Midbrain (tissue), 1 donor: ENCODE data around the gene ELOVL3.
"Not testable (repeated sequence)": the region's sequence is repeated elsewhere in the genome, so short reads cannot be mapped to it uniquely, and the experiment has no call there.

Experiments used
- DNase-seq: peaks from one replicate; lab custom pipeline; 2025; lab: John Stamatoyannopoulos, UW

The ELOVL3 gene

GRCh38 chr10:102227050-102227449 lies 951 bp downstream of the ELOVL3 start:
- DNase-seq = no peak

GRCh38 chr10:102229810-102230263 lies 3.7 kb downstream of the ELOVL3 start:
- peak; percentile 78 for DNase-seq

GRCh38 chr10:102230264-102230860 lies 4.3 kb downstream of the ELOVL3 start:
- DNase-seq = no peak

- no peak for DNase-seq
These were observed 4.8 kb downstream of the ELOVL3 start for GRCh38 chr10:102230861-102231356.

GRCh38 chr10:102231357-102232318 lies 5.5 kb downstream of the ELOVL3 start:
- no peak for DNase-seq

DNA sequence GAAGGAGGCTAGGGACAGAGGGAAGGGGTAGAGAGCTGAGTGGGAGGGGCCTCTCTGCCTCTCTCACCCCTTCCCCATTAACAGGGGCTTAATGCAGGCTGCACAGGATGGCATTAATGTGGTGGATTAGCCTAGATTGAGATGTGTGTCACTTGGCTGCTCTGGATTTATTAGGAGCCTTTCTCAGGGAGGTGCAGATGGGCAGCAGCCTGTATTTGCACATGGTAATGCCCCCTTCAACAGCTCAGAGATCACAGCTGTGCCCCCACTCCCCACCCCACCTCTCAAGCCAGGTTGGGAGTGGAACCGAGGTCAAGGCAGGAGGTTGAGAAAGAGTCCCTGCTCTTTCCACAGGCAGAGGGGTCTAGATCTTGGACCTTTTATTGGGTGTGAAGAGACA lies 7.9 kb downstream of the ELOVL3 start:
- DNase-seq = no peak

- DNase-seq = no peak
These were observed 8.9 kb downstream of the ELOVL3 start for GRCh38 chr10:102234888-102235597.

DNA sequence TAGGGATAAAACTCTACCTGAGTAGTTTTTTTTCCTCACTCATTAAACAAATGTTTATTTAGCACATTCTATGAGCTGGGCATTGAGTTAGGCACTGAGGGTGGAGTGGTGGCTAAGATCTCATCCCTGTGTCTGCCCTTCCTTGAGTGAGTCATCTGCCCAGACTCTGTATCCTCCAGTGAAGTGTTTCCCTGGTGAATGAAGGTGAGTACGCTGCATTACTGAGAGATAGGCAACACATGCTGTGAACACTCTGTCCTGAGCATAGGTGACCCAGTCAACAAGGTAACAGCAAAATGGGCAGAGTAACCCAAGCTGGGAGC lies 9.5 kb downstream of the ELOVL3 start:
- DNase-seq = no peak

DNA sequence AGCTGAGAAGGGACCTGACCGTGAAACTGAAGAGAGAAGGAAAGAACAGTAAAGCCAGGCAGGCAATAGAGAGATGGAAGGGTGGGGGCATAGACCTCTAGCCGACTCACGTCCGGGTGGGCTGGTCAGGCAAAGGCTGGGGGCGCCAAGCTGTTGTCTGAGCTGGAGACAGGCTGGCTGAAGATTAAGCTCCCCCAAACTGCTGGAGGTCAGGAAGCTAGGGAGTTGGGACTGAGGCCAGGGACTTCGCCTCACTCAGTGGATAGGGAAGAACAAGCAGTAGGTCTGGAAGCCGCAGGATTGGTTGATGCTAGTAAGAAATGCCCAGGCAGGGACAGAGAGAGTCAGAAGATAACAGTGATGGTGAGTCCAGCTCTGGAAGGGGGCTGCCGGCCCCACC lies 9.9 kb downstream of the ELOVL3 start:
- DNase-seq = no peak

- DNase-seq = no peak
These were observed 11.7 kb downstream of the ELOVL3 start for GRCh38 chr10:102237711-102238252.

DNA sequence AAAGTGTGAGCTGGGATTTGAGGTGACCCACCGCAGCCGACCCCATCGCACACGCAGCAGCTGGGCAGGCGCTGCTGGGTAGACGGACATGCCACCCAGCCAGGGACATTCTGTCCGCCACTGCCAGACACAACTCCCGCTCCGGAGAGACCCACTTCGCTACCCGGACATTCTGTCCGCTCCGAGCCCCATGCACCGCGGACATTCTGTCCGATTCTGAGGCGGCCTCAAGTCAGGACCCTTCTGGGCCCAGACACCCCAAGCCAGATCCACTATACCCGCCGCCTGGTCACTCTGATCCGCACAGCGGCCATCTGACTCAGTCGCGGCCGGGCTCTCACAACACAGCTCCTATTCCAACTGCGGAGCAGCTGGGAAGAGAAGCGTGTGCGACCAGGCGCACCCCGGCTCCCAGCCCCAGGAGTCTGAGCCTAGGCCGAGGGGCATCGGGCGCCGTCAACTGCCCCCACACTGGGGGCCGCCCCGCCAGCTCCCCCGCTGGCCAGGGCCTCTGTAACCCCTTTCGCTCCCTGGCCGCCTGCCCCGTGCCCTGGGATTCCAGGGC lies 14.4 kb downstream of the ELOVL3 start:
- DNase-seq = no peak

DNA sequence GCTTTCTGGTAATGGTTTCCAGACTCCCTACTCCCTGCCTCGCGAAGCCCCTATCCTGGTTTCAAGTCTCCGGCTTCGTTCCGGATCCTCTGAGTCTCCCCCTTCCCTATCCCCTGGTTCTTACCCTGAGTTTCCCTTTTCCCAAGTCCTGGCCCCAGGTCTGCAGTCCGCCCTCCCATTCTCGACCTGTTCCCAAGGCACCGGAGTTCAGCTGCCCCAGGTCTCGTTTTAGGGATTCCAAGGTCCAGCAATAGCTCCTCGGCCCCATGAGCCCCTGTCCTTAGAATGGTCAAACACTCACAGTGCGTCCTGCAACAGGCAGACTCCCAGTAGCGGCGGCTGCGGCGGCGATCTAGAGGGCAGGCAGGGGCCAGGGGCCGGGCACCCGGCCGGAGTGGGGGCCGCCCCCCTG lies 14.9 kb downstream of the ELOVL3 start:
- DNase-seq = no peak

DNA sequence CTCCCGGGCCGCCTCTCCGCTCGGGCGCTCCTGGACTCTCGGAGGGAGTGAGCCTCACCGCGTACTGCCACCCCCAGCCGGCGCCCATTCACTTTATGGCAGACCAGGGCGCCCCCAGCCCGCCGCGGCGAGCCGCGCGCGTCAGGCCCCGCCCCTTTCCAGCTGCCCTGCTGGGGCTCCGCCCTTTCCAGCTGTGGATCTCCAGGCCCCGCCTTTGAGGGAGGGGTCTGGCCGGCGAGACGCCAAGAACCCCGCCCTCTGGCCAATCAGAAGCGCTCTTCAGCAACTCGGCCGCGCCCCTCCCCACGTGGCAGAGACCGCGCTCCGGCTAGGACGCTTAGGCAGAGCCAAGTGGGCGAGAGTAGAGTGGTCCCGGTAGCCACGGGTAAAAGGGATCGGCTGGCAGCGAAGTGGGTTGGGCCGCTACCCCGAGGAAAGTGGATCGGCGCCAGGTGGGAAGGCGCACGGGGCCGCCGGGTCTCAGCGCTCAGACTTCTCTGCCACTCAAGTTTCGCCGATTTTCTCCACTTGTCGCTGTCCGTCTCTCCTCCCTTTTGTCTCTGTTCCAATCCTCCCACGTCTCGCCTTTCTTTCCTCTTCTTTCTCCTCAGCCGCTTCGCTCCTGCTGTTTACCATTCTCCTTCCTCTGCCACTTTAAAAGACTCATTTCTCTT lies 15.5 kb downstream of the ELOVL3 start, which contains the start of gene PITX3:
PITX3 (minus strand) TSS at position 69 of the 674 bp plus-strand sequence. CDS start 9,432 bp downstream, outside the sequence.
- peak; percentile 51 for DNase-seq

- no peak for DNase-seq
These were observed 16.0 kb downstream of the ELOVL3 start for GRCh38 chr10:102242118-102242485.

- DNase-seq = no peak
These were observed 17.2 kb downstream of the ELOVL3 start for GRCh38 chr10:102243309-102243708.

- peak; percentile 100 for DNase-seq
These were observed 19.2 kb downstream of the ELOVL3 start, which contains the start of gene GBF1 for GRCh38 chr10:102245082-102245931. Gene GBF1, plus strand, starts transcription at chr10:102245532. Its CDS starts 13,407 bp downstream, at chr10:102258939.

GRCh38 chr10:102245932-102246251 lies 19.8 kb downstream of the ELOVL3 start:
- no peak for DNase-seq

DNA sequence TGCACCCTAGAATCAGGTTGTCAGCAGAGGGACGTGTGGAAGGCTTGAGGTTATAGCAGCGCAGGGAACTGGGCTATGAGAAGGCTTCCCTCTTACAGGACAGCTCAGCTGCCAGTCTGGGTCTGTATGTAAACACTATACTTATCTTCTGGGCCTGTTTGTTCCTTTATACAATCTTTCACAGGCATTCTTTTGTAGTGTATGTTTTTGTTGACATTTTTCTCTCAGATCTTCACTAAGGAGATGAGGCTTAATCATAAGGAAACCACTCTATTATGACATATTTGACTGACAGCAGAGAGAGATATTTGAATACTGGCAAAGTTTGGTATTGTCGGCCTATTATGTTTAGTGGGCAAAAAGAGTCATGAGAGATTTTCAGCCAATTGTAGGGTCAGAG lies 20.2 kb downstream of the ELOVL3 start:
- no peak for DNase-seq

GRCh38 chr10:102247734-102248133 lies 21.6 kb downstream of the ELOVL3 start:
- DNase-seq = no peak

DNA sequence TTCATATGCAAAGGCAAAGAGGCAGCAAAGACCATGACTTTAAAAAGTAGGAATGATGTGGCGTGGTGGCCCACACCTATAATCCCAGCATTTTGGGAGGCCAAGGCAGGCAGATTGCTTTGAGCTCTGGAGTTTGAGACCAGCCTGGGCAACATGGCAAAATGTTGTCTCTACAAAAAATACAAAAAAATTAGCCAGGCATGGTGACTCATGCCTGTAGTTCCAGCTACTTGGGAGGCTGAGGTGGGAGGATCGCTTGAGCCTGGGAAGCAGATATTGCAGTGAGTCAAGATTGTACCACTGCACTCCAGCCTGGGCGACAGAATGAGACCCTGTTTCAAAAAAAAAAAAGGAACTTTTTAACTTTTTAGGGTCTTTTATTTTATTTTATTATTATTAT lies 26.4 kb downstream of the ELOVL3 start:
- not testable (repeated sequence) for DNase-seq
